OCI-LY1 (cell line): ENCODE results near the gene PGRMC2.

Experiments used
- H2AFZ ChIP-seq: fragments of 200-600 bp; sonication (generic), shearing (Covaris generic); 2 replicates; pipeline ENCODE4 v1.6.0; 2014; ENCODE audit warnings: antibody characterized with exemption, mild to moderate bottlenecking, low read length
- H3F3A ChIP-seq: fragments of 200-600 bp; sonication (generic), shearing (Covaris generic); 2 replicates; pipeline ENCODE4 v1.6.0; 2014; ENCODE audit warnings: mild to moderate bottlenecking, antibody characterized with exemption, low read length, moderate library complexity; ENCODE audit not compliant: insufficient read depth
- H3K27ac ChIP-seq: fragments of 200-600 bp; sonication (generic); 2 replicates; pipeline ENCODE4 v1.5.1; 2014; ENCODE audit warnings: low read length, mixed run types, mild to moderate bottlenecking, low read depth; ENCODE audit not compliant: poor library complexity, severe bottlenecking
- H3K27me3 ChIP-seq: fragments of 200-600 bp; sonication (generic); 2 replicates; pipeline ENCODE4 v1.6.0; 2014; ENCODE audit warnings: antibody characterized with exemption, mild to moderate bottlenecking, low read length, moderate library complexity; ENCODE audit not compliant: insufficient read depth
- H3K36me3 ChIP-seq: fragments of 200-600 bp; sonication (generic); 2 replicates; pipeline ENCODE4 v1.6.1; 2014; ENCODE audit warnings: mild to moderate bottlenecking, antibody characterized with exemption, low read length, moderate library complexity, mixed read lengths; ENCODE audit not compliant: insufficient read depth
- H3K4me1 ChIP-seq: fragments of 200-600 bp; sonication (generic); 2 replicates; pipeline ENCODE4 v1.5.1; 2014; ENCODE audit warnings: mild to moderate bottlenecking, low read length, moderate library complexity; ENCODE audit not compliant: insufficient read depth, severe bottlenecking
- H3K4me2 ChIP-seq: fragments of 200-600 bp; sonication (generic), shearing (Covaris generic); 2 replicates; pipeline ENCODE4 v1.6.1; 2014; ENCODE audit warnings: low read length
- H3K4me3 ChIP-seq: fragments of 200-600 bp; sonication (generic); 2 replicates; pipeline ENCODE4 v1.5.1; 2014; ENCODE audit warnings: low read length, low read depth, mild to moderate bottlenecking, mixed read lengths; ENCODE audit not compliant: poor library complexity, severe bottlenecking
- H3K79me2 ChIP-seq: fragments of 200-600 bp; shearing (Covaris generic); 2 replicates; pipeline ENCODE4 v1.6.1; 2016; ENCODE audit warnings: mixed run types, low read length, mixed read lengths; ENCODE audit not compliant: insufficient read depth
- H3K9ac ChIP-seq: fragments of 200-600 bp; sonication (generic), shearing (Covaris generic); 2 replicates; pipeline ENCODE4 v1.6.1; 2014; ENCODE audit warnings: mild to moderate bottlenecking, low read length, mixed read lengths
- H3K9me2 ChIP-seq: fragments of 200-600 bp; sonication (generic), shearing (Covaris generic); 2 replicates; pipeline ENCODE4 v1.6.1; 2014; ENCODE audit warnings: low read depth, mild to moderate bottlenecking, low read length, mixed read lengths
- H3K9me3 ChIP-seq: fragments of 200-600 bp; shearing (Covaris generic); 2 replicates; pipeline ENCODE4 v1.6.1; 2014; ENCODE audit warnings: low read length, mixed read lengths
- H4K20me1 ChIP-seq: fragments of 200-600 bp; sonication (generic), shearing (Covaris generic); 2 replicates; pipeline ENCODE4 v1.6.0; 2016; ENCODE audit warnings: mild to moderate bottlenecking, low read length; ENCODE audit not compliant: insufficient read depth
- EZH2 ChIP-seq: fragments of 200-600 bp; sonication (generic), shearing (Covaris generic); IDR thresholded peaks from 2 replicates; pipeline ENCODE4 v1.8.0; 2017; ENCODE audit warnings: borderline replicate concordance, mixed run types, mild to moderate bottlenecking, antibody characterized with exemption, low read length, moderate library complexity, mixed read lengths
- TF ChIP-seq, protein P1 (sequence below): fragments of 200-600 bp; sonication (generic), shearing (Covaris generic); IDR thresholded peaks from 2 replicates; pipeline ENCODE4 v1.5.1; 2017; ENCODE audit warnings: mild to moderate bottlenecking, antibody characterized with exemption, low read length, moderate library complexity, mixed read lengths

The PGRMC2 gene

DNA sequence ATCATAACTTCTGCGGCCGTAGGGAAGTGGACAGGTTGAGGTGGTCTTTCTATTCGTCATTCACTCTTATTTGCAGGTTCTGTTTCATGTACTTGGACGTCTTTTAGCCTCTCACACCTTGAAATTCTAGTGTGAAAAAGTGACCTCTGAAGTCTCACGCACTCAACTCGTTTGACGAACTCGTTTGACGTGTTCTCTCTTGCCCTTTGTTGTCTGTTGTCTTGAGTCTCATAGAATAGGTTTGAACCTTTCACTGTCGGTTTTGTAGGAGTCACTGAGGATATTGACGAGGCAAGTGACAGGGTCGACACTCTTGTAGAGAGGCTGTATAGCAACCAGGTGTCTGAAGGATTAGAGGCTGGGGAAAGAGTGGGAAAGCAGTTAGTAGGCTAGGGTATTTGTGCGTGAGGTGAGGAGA is 1.1 kb upstream of the PGRMC2 start:
- Histone ChIP-seq H3K4me1 (peaks cover 30% of the 10 kb centered on the region), H3K27ac (peak overlapping the region; percentile 61), H3K4me3 (peak overlapping the region; percentile 70), H3K79me2 (peaks cover 33% of the 10 kb centered on the region), H3K9ac (peak overlapping the region; percentile 83), H4K20me1 (peaks cover 3% of the 10 kb centered on the region; the same call in 1 of the 2 replicates), H3K36me3 (peaks cover 16% of the 10 kb centered on the region), H2AFZ (0 out of 2 replicates have a peak overlapping the region, but pooled peaks have one; percentile 49), H3K27me3 (no peaks in the 10 kb centered on the region), H3F3A (no peaks in the 10 kb centered on the region), H3K9me3 (no peaks in the 10 kb centered on the region), H3K9me2 (no peaks in the 10 kb centered on the region), H3K4me2 (peak overlapping the region; percentile 90)
- TF ChIP-seq, protein P1, sequence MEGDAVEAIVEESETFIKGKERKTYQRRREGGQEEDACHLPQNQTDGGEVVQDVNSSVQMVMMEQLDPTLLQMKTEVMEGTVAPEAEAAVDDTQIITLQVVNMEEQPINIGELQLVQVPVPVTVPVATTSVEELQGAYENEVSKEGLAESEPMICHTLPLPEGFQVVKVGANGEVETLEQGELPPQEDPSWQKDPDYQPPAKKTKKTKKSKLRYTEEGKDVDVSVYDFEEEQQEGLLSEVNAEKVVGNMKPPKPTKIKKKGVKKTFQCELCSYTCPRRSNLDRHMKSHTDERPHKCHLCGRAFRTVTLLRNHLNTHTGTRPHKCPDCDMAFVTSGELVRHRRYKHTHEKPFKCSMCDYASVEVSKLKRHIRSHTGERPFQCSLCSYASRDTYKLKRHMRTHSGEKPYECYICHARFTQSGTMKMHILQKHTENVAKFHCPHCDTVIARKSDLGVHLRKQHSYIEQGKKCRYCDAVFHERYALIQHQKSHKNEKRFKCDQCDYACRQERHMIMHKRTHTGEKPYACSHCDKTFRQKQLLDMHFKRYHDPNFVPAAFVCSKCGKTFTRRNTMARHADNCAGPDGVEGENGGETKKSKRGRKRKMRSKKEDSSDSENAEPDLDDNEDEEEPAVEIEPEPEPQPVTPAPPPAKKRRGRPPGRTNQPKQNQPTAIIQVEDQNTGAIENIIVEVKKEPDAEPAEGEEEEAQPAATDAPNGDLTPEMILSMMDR = no peak
- no peak for TF ChIP-seq EZH2

DNA sequence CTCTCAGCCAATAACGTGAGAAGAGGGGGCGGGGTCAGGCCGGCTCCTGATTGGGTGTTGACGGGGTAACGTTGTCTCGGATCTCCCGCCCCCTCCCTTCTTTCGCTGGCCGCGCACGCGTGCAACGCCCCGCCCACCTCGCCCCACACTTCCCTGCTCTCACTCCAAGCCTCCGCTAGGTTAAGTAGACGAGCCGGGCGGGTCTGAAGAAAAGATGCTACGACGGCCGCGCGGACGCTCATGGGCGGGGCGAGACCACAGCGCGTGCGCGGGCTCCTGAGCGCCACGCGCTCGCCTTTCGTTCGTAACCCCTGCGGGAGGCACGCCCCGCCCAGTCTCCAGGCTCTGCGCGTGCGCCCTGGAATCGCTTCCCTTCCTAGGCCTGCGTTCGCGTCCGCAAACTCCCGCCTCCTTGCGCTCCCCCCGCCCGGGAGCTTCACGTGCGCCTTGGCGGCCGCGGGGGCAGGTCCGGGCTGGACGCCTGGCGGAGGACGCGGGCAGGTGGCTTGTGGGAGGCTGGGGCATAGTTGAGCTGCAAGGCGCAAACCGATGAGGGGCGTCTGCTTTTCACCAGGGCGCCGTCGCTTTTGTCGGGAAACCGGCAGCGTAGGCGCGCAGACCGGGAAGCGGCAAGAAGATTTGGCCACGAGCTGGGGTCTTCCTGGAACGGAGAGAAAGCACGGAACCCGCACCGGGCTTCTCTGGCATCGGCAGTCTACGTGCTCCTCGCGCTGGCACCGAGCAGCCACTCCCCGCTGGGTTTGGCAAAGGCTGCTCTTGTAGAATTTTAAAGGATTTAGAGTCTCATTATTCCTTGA is 467 bp upstream of the PGRMC2 start:
- Histone ChIP-seq H3F3A (no peaks in the 10 kb centered on the region), H3K79me2 (peaks cover 36% of the 10 kb centered on the region), H3K9ac (peak overlapping the region; percentile 83), H2AFZ (0 out of 2 replicates have a peak overlapping the region, but pooled peaks have one; percentile 49), H4K20me1 (peaks cover 3% of the 10 kb centered on the region; the same call in 1 of the 2 replicates), H3K4me1 (peaks cover 30% of the 10 kb centered on the region), H3K36me3 (peaks cover 19% of the 10 kb centered on the region), H3K27me3 (no peaks in the 10 kb centered on the region), H3K27ac (peak overlapping the region; percentile 61), H3K4me2 (peak overlapping the region; percentile 90), H3K4me3 (peak overlapping the region; percentile 70), H3K9me2 (no peaks in the 10 kb centered on the region), H3K9me3 (no peaks in the 10 kb centered on the region)
- no peak for TF ChIP-seq EZH2
- TF ChIP-seq, protein P1 = no peak

GRCh38 chr4:128286474-128287058 is 1.0 kb downstream of the PGRMC2 start:
- no peak overlapping the region for H2AFZ ChIP-seq
- peak overlapping the region; percentile 44 for H3K27ac ChIP-seq
- H3K9ac ChIP-seq = peak overlapping the region; percentile 72
- TF ChIP-seq, protein P1 = no peak
- TF ChIP-seq EZH2 = no peak
- H3F3A ChIP-seq = no peaks in the 10 kb centered on the region
- peaks cover 52% of the 10 kb centered on the region for H3K79me2 ChIP-seq
- H3K9me2 ChIP-seq = no peaks in the 10 kb centered on the region
- H3K9me3 ChIP-seq = 0 out of 2 replicates have a peak, but pooled peaks cover under 1% of the 10 kb centered on the region
- H3K4me1 ChIP-seq = peaks cover 30% of the 10 kb centered on the region
- peak overlapping the region; percentile 81 for H3K4me2 ChIP-seq
- H3K27me3 ChIP-seq = no peaks in the 10 kb centered on the region
- peaks cover 32% of the 10 kb centered on the region for H3K36me3 ChIP-seq
- H3K4me3 ChIP-seq = peak overlapping the region; percentile 70
- H4K20me1 ChIP-seq = peaks cover 3% of the 10 kb centered on the region; the same call in 1 of the 2 replicates
